GM19324 (cell line): Measurements from ENCODE around the gene APOL6.
"Not testable (repeated sequence)": the region's sequence is repeated elsewhere in the genome, so short reads cannot be mapped to it uniquely, and the experiment has no call there.

Experiments used
- ATAC-seq: cut with Tn5 transposase; IDR thresholded peaks from one replicate; pipeline ENCODE4 v1.9.1; 2021; ENCODE audit warnings: mild to moderate bottlenecking, moderate library complexity; ENCODE audit not compliant: unreplicated experiment, low FRiP score

Gene APOL6

GRCh38 chr22:35674335-35674734, 26.1 kb downstream of the APOL6 start:
- no peak for ATAC-seq

GRCh38 chr22:35676065-35676464, 27.8 kb downstream of the APOL6 start:
- ATAC-seq: not testable (repeated sequence)

- no peak for ATAC-seq
Measured at GRCh38 chr22:35677460-35678187, 29.4 kb downstream of the APOL6 start.

GRCh38 chr22:35678836-35679235, 30.6 kb downstream of the APOL6 start:
- no peak for ATAC-seq

- not testable (repeated sequence) for ATAC-seq
Measured at GRCh38 chr22:35679492-35679891, 31.2 kb downstream of the APOL6 start.

GRCh38 chr22:35681454-35682052, 33.3 kb downstream of the APOL6 start:
- ATAC-seq: no peak

- no peak for ATAC-seq
Measured at GRCh38 chr22:35683560-35683959, 35.3 kb downstream of the APOL6 start.

GRCh38 chr22:35684270-35684700, 36.0 kb downstream of the APOL6 start:
- ATAC-seq: no peak

- ATAC-seq: no peak
Measured at GRCh38 chr22:35684732-35685131, 36.5 kb downstream of the APOL6 start.

GRCh38 chr22:35685731-35686130, 37.5 kb downstream of the APOL6 start:
- ATAC-seq: no peak

- ATAC-seq: peak; percentile 43
Measured at GRCh38 chr22:35686298-35686697, 38.1 kb downstream of the APOL6 start.

- ATAC-seq: no peak
Measured at GRCh38 chr22:35687461-35687860, 39.2 kb downstream of the APOL6 start.

- ATAC-seq: no peak
Measured at GRCh38 chr22:35688913-35689675, 40.8 kb downstream of the APOL6 start.

GRCh38 chr22:35690001-35690400, 41.8 kb downstream of the APOL6 start:
- no peak for ATAC-seq

- ATAC-seq: no peak
Measured at GRCh38 chr22:35695202-35695601, 47.0 kb downstream of the APOL6 start.

GRCh38 chr22:35697142-35697541, 48.9 kb downstream of the APOL6 start:
- ATAC-seq: no peak

- not testable (repeated sequence) for ATAC-seq
Measured at GRCh38 chr22:35699852-35700251, 51.6 kb downstream of the APOL6 start.

GRCh38 chr22:35703861-35704584, 55.8 kb downstream of the APOL6 start:
- ATAC-seq: no peak

- ATAC-seq: no peak
Measured at GRCh38 chr22:35705141-35705540, 56.9 kb downstream of the APOL6 start.

GRCh38 chr22:35708453-35708852, 60.2 kb downstream of the APOL6 start:
- no peak for ATAC-seq

- ATAC-seq: no peak
Measured at GRCh38 chr22:35708917-35709316, 60.7 kb downstream of the APOL6 start.
